Measurements from ENCODE around the gene TPRG1.

The TPRG1 gene

GRCh38 chr3:189166321-189166720 is 5.5 kb upstream of the TPRG1 start:
- DNase-seq (ENCODE audit: low read depth), result no peak

DNA sequence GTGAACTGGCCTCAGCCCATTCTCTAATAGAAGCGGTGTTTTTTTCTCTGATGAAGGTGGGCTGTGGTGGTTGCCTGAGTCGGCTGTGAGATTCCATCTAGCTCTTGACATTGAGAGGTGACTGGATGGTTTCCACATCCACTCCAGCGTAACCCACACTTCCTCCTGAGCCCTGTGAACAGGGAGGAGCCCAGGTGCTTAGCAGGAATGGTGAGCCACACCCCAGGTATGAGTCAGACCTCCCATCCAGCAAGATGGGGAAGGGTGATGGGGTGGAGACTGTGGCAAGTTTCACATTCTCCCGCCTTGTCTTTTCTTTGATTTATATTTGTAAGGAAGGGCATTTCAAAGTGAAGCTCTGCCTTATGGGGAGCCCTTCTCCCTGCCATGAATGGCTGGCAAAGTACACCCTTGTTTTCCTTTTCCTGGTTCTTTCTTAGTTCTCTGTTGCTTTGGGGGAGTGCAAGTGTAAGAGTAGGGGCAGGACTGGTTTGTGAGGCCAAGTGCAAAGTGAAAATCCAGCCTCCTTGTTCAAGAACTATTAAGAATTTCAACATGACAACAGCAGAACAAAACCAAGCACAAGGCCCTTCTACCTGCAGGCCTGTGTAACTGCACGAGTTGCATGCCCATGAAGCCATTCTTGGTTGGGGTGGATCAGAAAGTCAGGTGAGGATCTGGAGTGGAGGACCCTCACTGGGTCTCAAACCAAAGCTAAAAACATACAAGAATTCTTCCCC is 4.6 kb upstream of the TPRG1 start:
- DNase-seq (ENCODE audit: low read depth), result no peak

DNA sequence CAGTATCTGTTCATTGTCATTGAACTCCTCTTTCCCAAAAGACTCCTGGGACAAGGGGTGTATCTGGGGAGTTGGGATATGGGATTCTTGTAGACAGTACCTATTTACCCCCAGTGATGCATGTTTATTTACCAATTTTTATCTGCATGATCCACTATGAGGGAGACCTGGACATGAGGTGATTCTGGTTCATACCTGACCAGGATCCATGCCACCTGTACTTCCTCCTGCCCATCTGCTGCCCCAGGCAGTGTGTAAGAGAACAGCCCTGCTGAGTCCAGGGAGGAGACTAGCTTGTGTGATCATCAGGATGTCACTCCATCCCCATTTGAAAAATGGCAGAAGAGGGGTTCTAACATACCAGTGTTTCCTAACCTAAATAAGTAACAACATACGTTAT is 3.1 kb upstream of the TPRG1 start:
- DNase-seq (ENCODE audit: low read depth), result no peak

GRCh38 chr3:189169728-189170127 is 2.0 kb upstream of the TPRG1 start:
- no peak for DNase-seq (ENCODE audit: low read depth)

DNA sequence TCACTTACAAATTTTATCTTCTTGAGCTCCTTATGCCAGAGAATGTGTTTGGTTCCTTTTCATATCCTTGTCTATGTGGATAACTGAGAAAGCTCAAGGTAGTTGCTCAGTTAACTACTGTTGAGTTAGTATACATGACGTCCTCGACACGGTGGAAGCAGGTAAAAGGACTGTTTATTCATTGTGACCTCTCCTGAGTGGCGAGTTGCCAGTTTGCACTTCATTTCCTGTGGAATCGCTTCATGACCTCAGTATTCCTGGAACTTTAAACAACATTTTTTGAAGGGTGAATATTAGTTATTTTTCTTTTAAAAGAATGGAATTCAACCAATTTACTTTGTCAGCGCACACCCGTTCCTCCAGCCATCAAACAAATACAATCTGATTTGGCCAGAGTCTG is 1.2 kb upstream of the TPRG1 start:
- no peak for DNase-seq (ENCODE audit: low read depth)

GRCh38 chr3:189172668-189173419 is 1.1 kb downstream of the TPRG1 start:
- DNase-seq (ENCODE audit: low read depth), result no peak

GRCh38 chr3:189184566-189184965 is 12.8 kb downstream of the TPRG1 start:
- DNase-seq (ENCODE audit: low read depth), result no peak

DNA sequence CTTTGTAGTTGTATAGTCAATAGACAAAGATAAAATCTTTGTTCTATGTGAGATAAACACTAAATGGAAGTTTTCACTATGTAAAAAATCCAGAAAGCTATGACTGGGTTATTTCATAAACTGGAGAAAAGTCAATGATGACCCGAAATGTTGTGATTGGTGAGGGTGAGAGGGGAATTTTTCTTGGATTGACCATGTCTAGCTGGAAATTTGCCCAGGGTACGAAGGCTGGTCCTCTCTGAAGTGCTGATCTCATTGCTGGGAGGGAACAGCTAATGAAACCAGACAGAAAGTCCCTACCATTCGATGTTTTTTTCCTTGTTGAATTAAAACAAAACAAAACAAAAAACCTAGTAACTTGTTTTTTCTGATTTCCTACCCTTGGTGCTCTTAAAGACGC is 14.3 kb downstream of the TPRG1 start:
- no peak for DNase-seq (ENCODE audit: low read depth)

- DNase-seq (ENCODE audit: low read depth), result no peak
Observed at GRCh38 chr3:189188466-189188865, 16.7 kb downstream of the TPRG1 start.

DNA sequence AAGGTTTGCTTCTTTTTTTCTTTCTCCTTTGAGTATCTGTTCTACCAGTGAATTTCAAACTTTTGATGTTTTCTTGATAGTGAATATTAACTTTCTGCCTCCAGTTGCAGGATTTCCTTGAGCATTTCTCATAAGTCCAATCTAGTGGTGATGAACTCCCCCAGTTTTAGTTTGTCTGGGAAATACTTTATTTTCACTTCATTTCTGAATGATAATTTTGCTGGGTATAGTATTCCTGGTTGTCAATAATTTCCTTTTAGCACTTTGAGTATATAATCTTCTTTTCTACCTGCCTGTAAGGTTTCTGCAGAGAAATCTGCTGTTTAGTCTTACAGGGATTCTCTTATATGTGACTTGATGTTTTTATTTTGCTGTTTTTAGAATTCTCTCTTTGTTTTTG is 21.0 kb downstream of the TPRG1 start:
- DNase-seq (ENCODE audit: low read depth), result no peak

DNA sequence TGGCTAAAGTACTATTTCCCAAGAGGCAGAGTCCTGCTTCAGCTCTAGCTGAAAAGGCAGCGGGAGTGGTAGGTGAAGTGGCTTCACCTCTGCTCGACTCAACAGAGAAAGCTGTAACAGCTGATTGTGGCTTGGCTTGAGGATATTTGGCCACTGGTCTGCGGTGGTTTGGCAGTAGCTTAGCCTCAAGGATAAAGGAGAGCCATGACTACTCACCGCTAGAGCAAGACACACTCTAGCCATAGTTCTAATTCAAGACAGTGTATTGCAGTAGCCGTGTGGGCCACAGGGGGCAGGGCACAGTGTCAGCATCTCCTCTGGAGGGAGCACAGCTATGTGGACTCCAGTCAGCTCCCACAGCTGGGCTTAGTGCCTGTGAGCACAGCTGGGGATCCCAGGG is 23.5 kb downstream of the TPRG1 start:
- no peak for DNase-seq (ENCODE audit: low read depth)

DNA sequence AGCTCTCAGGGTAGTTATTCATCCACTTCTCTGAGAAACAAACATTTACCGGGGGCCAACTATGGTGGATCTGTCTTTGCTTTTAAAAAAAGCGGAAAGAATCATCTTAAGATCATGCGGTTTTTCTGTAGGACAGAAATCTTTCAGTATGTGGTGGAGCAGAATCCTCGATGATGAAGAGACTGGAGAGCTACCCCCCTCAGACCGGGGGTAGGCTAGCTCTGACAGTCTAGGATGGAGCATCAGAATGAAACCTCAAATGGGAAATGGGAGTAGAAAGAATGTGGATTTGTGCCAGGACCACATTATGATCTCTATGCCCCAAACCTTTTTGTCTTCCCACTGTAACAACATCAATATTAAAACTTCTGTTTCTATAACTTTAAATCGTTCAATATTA is 30.3 kb downstream of the TPRG1 start:
- no peak for DNase-seq (ENCODE audit: low read depth)

- DNase-seq (ENCODE audit: low read depth), result no peak
Observed at GRCh38 chr3:189202583-189202982, 30.8 kb downstream of the TPRG1 start.

GRCh38 chr3:189204167-189204866 is 32.5 kb downstream of the TPRG1 start:
- DNase-seq (ENCODE audit: low read depth), result no peak

DNA sequence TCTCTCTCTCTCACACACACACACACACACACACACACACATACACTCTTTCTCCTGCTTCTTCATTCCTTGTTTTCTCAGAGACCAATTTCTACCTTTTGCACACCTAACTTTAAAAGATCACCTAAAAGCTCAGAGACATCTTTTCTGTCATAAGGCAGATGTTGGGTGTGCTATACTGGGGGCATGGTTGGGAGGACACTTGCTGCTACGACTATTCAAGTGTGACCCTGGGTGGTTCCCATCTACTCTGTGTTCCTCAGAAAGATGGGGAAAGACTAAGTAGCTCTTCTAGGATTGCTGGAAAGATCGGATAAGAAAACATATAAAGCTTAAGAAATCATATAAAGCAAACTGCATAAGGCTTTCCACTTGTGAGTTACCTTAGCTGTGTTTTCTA is 33.2 kb downstream of the TPRG1 start:
- no peak for DNase-seq (ENCODE audit: low read depth)

- DNase-seq (ENCODE audit: low read depth), result no peak
Observed at GRCh38 chr3:189210251-189210770, 38.5 kb downstream of the TPRG1 start.

- DNase-seq (ENCODE audit: low read depth), result no peak
Observed at GRCh38 chr3:189212681-189213080, 40.9 kb downstream of the TPRG1 start.

GRCh38 chr3:189214651-189215050 is 42.9 kb downstream of the TPRG1 start:
- no peak for DNase-seq (ENCODE audit: low read depth)

DNA sequence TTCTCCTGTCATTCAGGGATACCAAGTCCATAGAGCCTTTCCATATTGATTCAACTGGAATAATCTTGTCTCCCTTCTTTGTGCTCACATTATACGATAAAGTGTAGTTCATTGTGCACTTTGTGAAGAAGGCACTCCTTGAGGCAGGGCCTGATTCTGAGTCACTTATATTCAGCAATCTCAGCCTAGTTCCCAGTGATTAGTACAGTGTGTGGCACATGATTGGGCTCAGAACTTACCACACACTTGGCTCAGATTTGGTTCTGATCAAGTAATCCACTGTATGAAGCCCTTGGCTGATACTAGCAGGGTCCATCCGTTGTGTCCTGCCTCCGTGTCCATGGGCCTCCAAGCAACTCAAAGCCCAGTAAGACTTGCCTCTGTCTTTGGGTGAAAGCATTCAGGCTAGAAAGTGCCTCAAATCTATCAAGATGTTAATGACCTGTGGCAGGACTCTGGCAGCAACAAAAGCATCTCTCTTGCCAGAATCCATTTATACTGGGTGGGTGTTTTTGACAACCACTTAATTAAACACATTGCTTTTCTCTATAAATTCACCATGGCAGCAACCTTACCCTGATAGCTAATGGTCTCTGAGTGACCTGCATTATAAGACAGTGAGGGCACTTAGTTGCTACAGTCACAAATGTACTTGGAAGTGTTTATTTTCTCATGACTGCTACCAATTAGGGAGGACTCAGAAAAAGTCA is 51.3 kb downstream of the TPRG1 start:
- no peak for DNase-seq (ENCODE audit: low read depth)

GRCh38 chr3:189225431-189225830 is 53.7 kb downstream of the TPRG1 start:
- no peak for DNase-seq (ENCODE audit: low read depth)

- no peak for DNase-seq (ENCODE audit: low read depth)
Observed at GRCh38 chr3:189227249-189227648, 55.5 kb downstream of the TPRG1 start.

DNA sequence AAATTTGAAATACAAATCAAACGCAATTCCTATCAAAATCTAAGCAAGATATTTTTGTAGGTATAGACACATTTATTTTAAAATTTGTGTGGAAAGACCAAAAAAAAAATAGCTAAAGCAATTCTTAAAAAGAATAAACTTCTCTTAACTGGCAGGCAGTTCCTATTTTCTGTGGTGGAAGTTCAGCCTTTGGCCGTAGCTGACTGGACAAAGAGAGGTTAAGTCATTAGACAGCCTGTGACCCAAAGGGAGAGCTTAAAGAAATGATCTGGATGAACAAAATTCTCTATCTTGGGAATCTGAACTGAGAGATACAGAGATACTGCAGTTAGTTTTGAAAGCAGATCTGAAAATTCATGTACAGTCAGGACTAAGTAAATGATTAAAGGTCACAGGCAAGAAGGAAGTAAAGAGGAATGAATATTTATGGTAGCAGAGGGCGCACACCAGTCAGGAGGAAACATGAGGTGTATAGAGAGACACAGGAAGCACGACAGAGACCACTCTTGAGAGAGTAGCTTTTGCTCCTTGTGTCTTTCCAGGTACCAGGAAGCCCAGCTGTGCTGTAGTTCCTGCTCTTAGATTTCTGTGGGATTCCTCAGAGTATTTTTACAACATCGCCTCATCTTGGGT is 57.5 kb downstream of the TPRG1 start:
- DNase-seq (ENCODE audit: low read depth), result no peak

All from activated T-helper 9 cell treated with anti-CD3 and anti-CD28 coated beads, Interleukin-2, amount 50 U/mL, for 16 hours (primary cell).